HS-27A (cell line): ENCODE measurements around the gene PROKR2.

ENCODE experiments used
- DNase-seq: peaks from one replicate; pipeline ENCODE4 v3.0.0-alpha.2; 2012; ENCODE audit warnings: low read depth, missing footprints

Gene PROKR2

DNA sequence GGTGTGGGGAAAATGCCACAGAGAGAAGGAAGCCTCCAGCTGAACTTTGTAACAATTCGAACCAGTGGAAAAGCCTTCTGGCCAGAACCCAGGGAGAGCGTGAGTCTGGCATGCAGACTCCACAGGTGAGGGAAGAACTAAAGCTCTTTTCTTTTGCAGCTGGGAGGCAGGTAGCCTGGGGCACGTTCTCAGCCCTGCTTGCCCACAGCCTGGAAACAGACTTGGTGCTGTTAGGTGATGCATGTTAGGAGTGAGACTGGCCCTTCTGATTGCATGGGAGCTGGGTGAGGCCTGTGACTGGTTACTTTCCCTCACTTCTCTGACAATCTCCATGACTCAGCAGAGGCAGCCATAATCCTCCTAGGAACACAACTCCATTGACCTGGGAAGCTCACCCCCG lies 34.2 kb downstream of the PROKR2 start:
- DNase-seq: no peak

DNA sequence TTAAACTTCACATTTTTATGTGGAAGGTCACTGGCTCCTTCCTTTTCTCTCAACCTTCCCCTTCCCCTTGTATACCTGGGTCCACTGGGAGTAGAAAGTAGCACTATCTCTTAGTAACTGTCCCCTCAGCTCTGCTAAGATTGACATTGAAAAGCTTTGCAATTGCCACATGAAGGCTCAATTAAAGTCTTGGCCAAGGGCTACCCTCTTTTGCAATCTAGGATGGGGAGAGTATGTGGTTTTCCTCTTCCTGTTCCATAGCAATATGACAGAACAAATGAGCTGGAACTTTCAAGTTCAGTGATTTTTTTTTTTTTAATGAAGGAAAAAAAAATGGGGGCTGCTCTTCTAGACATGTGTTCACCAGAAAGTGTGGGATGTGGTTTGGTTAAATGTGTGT lies 37.1 kb downstream of the PROKR2 start:
- DNase-seq: no peak

DNA sequence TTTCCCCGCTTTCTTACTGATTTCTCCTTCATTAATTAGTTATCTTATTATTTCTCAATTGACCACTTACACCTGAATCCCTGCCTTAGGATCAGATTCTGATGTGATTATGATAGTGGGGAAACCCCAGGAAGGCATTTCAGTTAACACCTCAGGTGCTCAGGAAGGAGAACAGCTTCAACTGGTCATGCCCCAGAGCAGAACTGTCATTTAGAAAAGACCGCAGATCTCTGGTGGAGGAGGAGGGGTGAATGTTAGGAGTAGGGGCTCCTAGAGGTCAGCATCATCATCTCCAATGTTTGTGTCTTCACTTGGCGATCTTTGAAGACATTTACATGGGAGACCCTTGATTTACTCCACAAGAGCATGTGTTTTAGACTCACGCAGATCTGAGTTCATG lies 44.5 kb downstream of the PROKR2 start:
- DNase-seq: no peak

DNA sequence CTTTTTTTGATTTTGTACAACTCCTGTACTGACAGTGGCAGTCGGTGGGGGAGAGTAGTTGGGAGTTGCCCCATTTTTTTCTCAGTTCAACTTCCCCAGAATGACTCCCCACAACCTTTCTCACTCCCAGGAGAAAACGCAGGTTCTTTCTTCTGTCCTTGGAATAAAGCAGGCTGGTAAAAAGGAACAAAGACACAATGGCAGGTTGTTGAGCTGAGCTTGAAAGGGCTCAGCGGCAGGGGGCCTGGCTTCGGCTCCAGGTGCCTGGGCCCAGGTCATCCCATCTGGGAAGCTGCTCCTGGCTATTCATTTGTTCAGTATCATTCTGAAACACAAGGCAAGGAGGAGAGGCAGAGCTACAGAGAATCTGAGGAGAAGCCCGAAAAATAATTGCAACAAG lies 46.2 kb downstream of the PROKR2 start:
- no peak for DNase-seq

DNA sequence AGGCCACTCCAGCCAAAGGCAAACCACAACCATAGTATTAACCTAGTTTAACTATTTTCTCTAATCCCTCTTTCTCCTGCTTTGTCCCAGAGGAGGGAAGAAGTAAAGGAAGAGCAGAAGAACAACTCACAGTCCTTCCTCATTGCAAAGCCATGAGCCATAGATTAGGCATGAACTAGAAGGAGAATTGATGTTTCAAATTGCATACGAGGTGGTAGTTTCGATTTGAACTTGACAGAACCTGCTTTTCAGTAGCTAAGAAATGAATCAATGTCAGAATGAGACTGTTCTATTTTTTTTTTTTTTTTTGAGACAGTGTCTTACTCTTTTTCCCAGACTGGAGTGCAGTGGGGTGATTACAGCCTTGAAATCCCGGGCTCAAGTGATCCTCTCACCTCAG lies 48.3 kb downstream of the PROKR2 start:
- no peak for DNase-seq

DNA sequence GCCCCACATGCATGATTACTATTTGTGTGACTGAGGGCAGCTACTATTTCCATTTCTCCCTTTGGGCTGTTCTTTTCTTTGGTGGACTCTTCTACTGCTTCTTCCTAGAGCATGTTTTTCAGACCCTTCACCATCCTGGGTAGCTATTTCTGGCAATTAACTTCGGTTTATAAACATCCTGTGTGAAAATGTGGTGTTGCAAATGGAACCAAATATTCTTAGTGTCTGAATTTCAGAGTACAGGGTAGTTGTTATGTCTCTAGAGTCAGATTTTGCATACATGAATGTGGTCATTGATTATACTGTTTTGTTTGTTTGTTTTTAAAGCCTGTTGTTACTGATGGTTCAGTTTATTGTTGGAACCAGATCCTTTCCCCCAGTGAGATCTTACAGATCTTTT lies 49.7 kb downstream of the PROKR2 start:
- DNase-seq: no peak
